PFSK-1 (cell line): ENCODE measurements around the gene KDM6A. TPM values are rescaled to one million over a fixed set of nuclear protein-coding genes. Genes with fewer than 3 reads are reported as not detected.

Source experiments
- FOXP2 ChIP-seq: optimal IDR thresholded peaks from 2 replicates; pipeline ENCODE3; 2011; ENCODE audit warnings: borderline replicate concordance, control low read depth, inconsistent platforms; ENCODE audit not compliant: insufficient read depth; ENCODE audit errors: extremely low read length, extremely low read depth
- POLR2AphosphoS5 ChIP-seq: IDR thresholded peaks from 2 replicates; pipeline ENCODE4 v1.6.1; 2012; ENCODE audit warnings: low read depth, mild to moderate bottlenecking, control low read depth, low read length, moderate library complexity
- REST ChIP-seq, 2 experiments: IDR thresholded peaks; 2 replicates each; pipeline versions ENCODE4 v1.6.1 to v1.8.0; 2011 to 2012; ENCODE audit warnings: low read depth in 2 of 2, low read length in 2 of 2, control low read depth in 1 of 2, inconsistent platforms in 1 of 2, mild to moderate bottlenecking in 1 of 2, moderate library complexity in 1 of 2; ENCODE audit not compliant: insufficient read depth in 1 of 2
- SIN3A ChIP-seq: IDR thresholded peaks from 2 replicates; pipeline ENCODE4 v1.6.1; 2012; ENCODE audit warnings: mild to moderate bottlenecking, low read length, moderate library complexity, borderline replicate concordance; ENCODE audit not compliant: insufficient read depth
- TAF1 ChIP-seq: IDR thresholded peaks from 2 replicates; pipeline ENCODE4 v1.6.1; 2012; ENCODE audit warnings: low read length, control low read depth, borderline replicate concordance; ENCODE audit not compliant: insufficient read depth
- polyA plus RNA-seq: library from polyadenylated mRNA; unstranded; fragments of >200 nt; gene quantifications from one replicate; pipeline ENCODE4 v1.2.1, GENCODE V29; 2012; ENCODE audit warnings: low read depth, missing spikeins; ENCODE audit not compliant: insufficient read length

Gene KDM6A
- polyA plus RNA-seq: 8.4 TPM

- peak; percentile 4; the same call in 1 of the 2 replicates for TF ChIP-seq POLR2AphosphoS5
- TF ChIP-seq SIN3A: 0 out of 2 replicates have a peak, but pooled peaks have one; percentile 59
- peak; percentile 93 for TF ChIP-seq FOXP2
- TF ChIP-seq TAF1: peak; percentile 84; the same call in 1 of the 2 replicates
- TF ChIP-seq REST (IDR thresholded peaks at IDR 0.05; ENCODE audit: insufficient read depth in 1 of 2, low read depth in 2 of 2, low read length in 2 of 2): no peak
These were observed at the start of gene KDM6A for GRCh38 chrX:44872821-44873414. Gene KDM6A (plus strand): TSS chrX:44873188. CDS start chrX:44873552, 364 bp downstream.

GRCh38 chrX:44828008-44828605 lies 44.9 kb upstream of the KDM6A start:
- TF ChIP-seq TAF1 (no peak), REST (IDR thresholded peaks at IDR 0.05; ENCODE audit: insufficient read depth in 1 of 2, low read depth in 2 of 2, low read length in 2 of 2) (no peak), POLR2AphosphoS5 (no peak), FOXP2 (no peak), SIN3A (no peak)

- no peak for TF ChIP-seq SIN3A
- no peak for TF ChIP-seq POLR2AphosphoS5
- TF ChIP-seq TAF1: no peak
- no peak for TF ChIP-seq FOXP2
- TF ChIP-seq REST (IDR thresholded peaks at IDR 0.05; ENCODE audit: insufficient read depth in 1 of 2, low read depth in 2 of 2, low read length in 2 of 2): no peak
These were observed 43.2 kb upstream of the KDM6A start for GRCh38 chrX:44829832-44830231.

- TF ChIP-seq POLR2AphosphoS5: no peak
- TF ChIP-seq SIN3A: no peak
- no peak for TF ChIP-seq TAF1
- no peak for TF ChIP-seq REST (IDR thresholded peaks at IDR 0.05; ENCODE audit: insufficient read depth in 1 of 2, low read depth in 2 of 2, low read length in 2 of 2)
- no peak for TF ChIP-seq FOXP2
These were observed 30.3 kb upstream of the KDM6A start for GRCh38 chrX:44842550-44843317.
